H9 (cell line): Measurements from ENCODE around the gene ACOT13. TPM values are rescaled to one million over a fixed set of nuclear protein-coding genes. Genes with fewer than 3 reads are reported as not detected.
"Not testable (repeated sequence)": the region's sequence is repeated elsewhere in the genome, so short reads cannot be mapped to it uniquely, and the experiment has no call there.

Experiments
- DNase-seq: peaks from one replicate; pipeline ENCODE4 v3.0.0-alpha.2; 2017
- H2AFZ ChIP-seq: one replicate; pipeline ENCODE4 v1.6.1; 2013; ENCODE audit warnings: mild to moderate bottlenecking, low read length, control low read depth, moderate library complexity
- H2AK5ac ChIP-seq: 2 replicates; pipeline ENCODE4 v1.6.1; 2013; ENCODE audit warnings: low read length, control low read depth, mixed read lengths; ENCODE audit not compliant: insufficient read length
- H2BK120ac ChIP-seq: one replicate; pipeline ENCODE4 v1.6.1; 2013; ENCODE audit warnings: low read depth, mild to moderate bottlenecking, low read length, control low read depth, inconsistent platforms; ENCODE audit not compliant: poor library complexity, severe bottlenecking
- H2BK12ac ChIP-seq: 2 replicates; pipeline ENCODE4 v1.6.1; 2013; ENCODE audit warnings: low read length, control low read depth, mixed read lengths, low read depth; ENCODE audit not compliant: insufficient read length
- H2BK15ac ChIP-seq: 2 replicates; pipeline ENCODE4 v1.6.1; 2013; ENCODE audit warnings: low read depth, low read length, control low read depth
- H2BK20ac ChIP-seq: one replicate; pipeline ENCODE4 v1.6.1; 2013; ENCODE audit warnings: low read depth, mild to moderate bottlenecking, low read length, control low read depth, inconsistent platforms; ENCODE audit not compliant: poor library complexity, severe bottlenecking
- H2BK5ac ChIP-seq: 2 replicates; pipeline ENCODE4 v1.6.1; 2013; ENCODE audit warnings: low read length, control low read depth, mixed read lengths; ENCODE audit not compliant: insufficient read length
- H3K14ac ChIP-seq: 2 replicates; pipeline ENCODE4 v1.6.1; 2013; ENCODE audit warnings: low read length, control low read depth; ENCODE audit not compliant: insufficient read depth
- H3K18ac ChIP-seq: 2 replicates; pipeline ENCODE4 v1.6.1; 2013; ENCODE audit warnings: low read depth, mild to moderate bottlenecking, mixed read lengths, low read length, control low read depth; ENCODE audit not compliant: insufficient read length
- H3K23ac ChIP-seq: 2 replicates; pipeline ENCODE4 v1.6.1; 2013; ENCODE audit warnings: low read length, control low read depth, mixed read lengths, low read depth; ENCODE audit not compliant: insufficient read length
- H3K23me2 ChIP-seq: 2 replicates; pipeline ENCODE4 v1.6.1; 2013; ENCODE audit warnings: low read depth, mild to moderate bottlenecking, mixed read lengths, low read length, control low read depth; ENCODE audit not compliant: insufficient read length, poor library complexity, severe bottlenecking
- H3K27ac ChIP-seq: 2 replicates; pipeline ENCODE4 v1.5.1; 2013; ENCODE audit warnings: low read length, control low read depth, mixed read lengths, low read depth; ENCODE audit not compliant: insufficient read length
- H3K27me3 ChIP-seq: 2 replicates; pipeline ENCODE4 v1.6.1; 2013; ENCODE audit warnings: low read length, control low read depth, inconsistent platforms; ENCODE audit not compliant: insufficient read depth
- H3K4ac ChIP-seq: 2 replicates; pipeline ENCODE4 v1.6.1; 2013; ENCODE audit warnings: low read depth, mild to moderate bottlenecking, control low read depth, inconsistent platforms, low read length, moderate library complexity
- H3K4me1 ChIP-seq: 2 replicates; pipeline ENCODE4 v1.6.1; 2013; ENCODE audit warnings: low read length, control low read depth, inconsistent platforms; ENCODE audit not compliant: insufficient read depth
- H3K4me2 ChIP-seq: 2 replicates; pipeline ENCODE4 v1.6.1; 2013; ENCODE audit warnings: low read length, control low read depth, mixed read lengths; ENCODE audit not compliant: insufficient read length, insufficient read depth
- H3K56ac ChIP-seq: 2 replicates; pipeline ENCODE4 v1.6.1; 2013; ENCODE audit warnings: low read depth, mild to moderate bottlenecking, mixed read lengths, low read length, control low read depth; ENCODE audit not compliant: insufficient read length
- H3K79me1 ChIP-seq: 2 replicates; pipeline ENCODE4 v1.6.1; 2013; ENCODE audit warnings: low read depth, mild to moderate bottlenecking, moderate library complexity, low read length, control low read depth, inconsistent platforms; ENCODE audit not compliant: insufficient read depth, poor library complexity, severe bottlenecking
- H3K79me2 ChIP-seq: 2 replicates; pipeline ENCODE4 v1.6.1; 2013; ENCODE audit warnings: low read length, control low read depth, inconsistent platforms; ENCODE audit not compliant: insufficient read depth
- H3K9ac ChIP-seq: 2 replicates; pipeline ENCODE4 v1.6.1; 2013; ENCODE audit warnings: low read length, control low read depth, mixed read lengths; ENCODE audit not compliant: insufficient read length; ENCODE audit errors: extremely low read depth
- H3K9me3 ChIP-seq: one replicate; pipeline ENCODE4 v1.6.1; 2013; ENCODE audit warnings: low read depth, low read length, inconsistent platforms; ENCODE audit not compliant: control insufficient read depth
- H3T11ph ChIP-seq: one replicate; pipeline ENCODE4 v1.6.1; 2013; ENCODE audit warnings: mild to moderate bottlenecking, low read length, control low read depth, inconsistent platforms
- H4K20me1 ChIP-seq: one replicate; pipeline ENCODE4 v1.6.1; 2013; ENCODE audit not compliant: control insufficient read depth, insufficient read length, insufficient read depth
- H4K5ac ChIP-seq: 2 replicates; pipeline ENCODE4 v1.6.1; 2013; ENCODE audit warnings: low read depth, mild to moderate bottlenecking, mixed read lengths, low read length, control low read depth; ENCODE audit not compliant: insufficient read length
- H4K8ac ChIP-seq: replicated peaks from 2 replicates; pipeline ENCODE4 v1.6.1; 2013; ENCODE audit warnings: low read length, control low read depth, mixed read lengths, low read depth; ENCODE audit not compliant: insufficient read length
- H4K91ac ChIP-seq: 2 replicates; pipeline ENCODE4 v1.6.1; 2013; ENCODE audit warnings: low read depth, mild to moderate bottlenecking, moderate library complexity, mixed read lengths, low read length, control low read depth; ENCODE audit not compliant: insufficient read length
- H3K27ac Mint-ChIP-seq, 3 experiments: 2 replicates in 2 of 3; 3 replicates in 1 of 3; pipeline ENCODE4 v1.8.0; 2020 to 2021; ENCODE audit warnings: mixed read lengths in 3 of 3, mild to moderate bottlenecking in 1 of 3, moderate library complexity in 1 of 3
- H3K27me3 Mint-ChIP-seq: 2 replicates; pipeline ENCODE4 v1.8.0; 2021; ENCODE audit warnings: low read depth, mild to moderate bottlenecking, moderate library complexity, mixed read lengths
- H3K36me3 Mint-ChIP-seq, 3 experiments: 2 replicates in 2 of 3; 3 replicates in 1 of 3; pipeline ENCODE4 v1.8.0; 2020 to 2021; ENCODE audit warnings: low read depth in 3 of 3, mixed read lengths in 3 of 3; ENCODE audit not compliant: insufficient read depth in 1 of 3
- H3K4me1 Mint-ChIP-seq, 2 experiments: 2 replicates each; pipeline ENCODE4 v1.8.0; 2020; ENCODE audit warnings: mixed read lengths in 2 of 2
- H3K4me3 Mint-ChIP-seq, 2 experiments: 2 replicates in 1 of 2; 3 replicates in 1 of 2; pipeline ENCODE4 v1.8.0; 2020 to 2021; ENCODE audit warnings: mild to moderate bottlenecking in 2 of 2, mixed read lengths in 2 of 2, moderate library complexity in 1 of 2
- H3K9me3 Mint-ChIP-seq, 2 experiments: 2 replicates in 1 of 2; 3 replicates in 1 of 2; pipeline ENCODE4 v1.8.0; 2020; ENCODE audit warnings: mild to moderate bottlenecking in 2 of 2, mixed read lengths in 2 of 2, moderate library complexity in 1 of 2
- WGBS: extraction: QIAGEN DNeasy Blood & Tissue Kit; methylation state at CpG from one replicate; pipeline ENCODE4 v1.1.7; 2013; ENCODE audit warnings: missing lambda C conversion rate, low lambda C conversion rate, mixed read lengths; ENCODE audit not compliant: insufficient read length; ENCODE audit errors: extremely low coverage; 5-methylcytosine and 5-hydroxymethylcytosine counted together
- total RNA-seq: library from RNA; stranded (reverse); gene quantifications from 2 replicates; pipeline ENCODE4 v1.2.1, GENCODE V29; 2021
- TF ChIP-seq, protein P1 (sequence below): fragments of 200-600 bp; sonication (generic); conservative IDR thresholded peaks from 3 replicates; pipeline ENCODE4 v1.8.0; 2021; ENCODE audit warnings: antibody characterized with exemption, mild to moderate bottlenecking

The ACOT13 gene
- total RNA-seq, 1 experiment from 2014 or later: 38.0 TPM

DNA sequence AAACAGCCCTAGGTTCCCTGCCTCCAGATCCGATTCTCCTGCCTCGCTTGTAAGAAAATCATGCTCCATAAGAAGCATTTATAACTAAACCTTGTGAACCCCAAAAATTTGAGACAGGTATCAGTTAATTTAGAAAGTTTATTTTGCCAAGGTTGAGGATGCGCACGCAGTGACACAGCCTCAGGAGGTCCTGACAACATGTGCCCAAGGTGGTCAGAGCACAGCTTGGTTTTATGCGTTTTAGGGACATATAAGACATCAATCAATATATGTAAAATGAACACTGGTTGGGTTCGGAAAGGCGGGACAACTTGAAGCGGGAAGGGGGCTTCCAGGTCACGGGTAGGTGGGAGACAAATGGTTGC is 2.1 kb downstream of the ACOT13 start:
- Histone ChIP-seq H3K4me1 (no peaks in the 10 kb centered on the region), H2BK120ac (no peak overlapping the region), H3K23ac (no peak overlapping the region), H3K9ac (no peak overlapping the region), H2BK15ac (no peak overlapping the region), H2AFZ (no peak overlapping the region), H4K8ac (no peak overlapping the region), H3K4ac (no peak overlapping the region), H2AK5ac (no peak overlapping the region), H4K5ac (no peak overlapping the region), H3K4me2 (no peak overlapping the region), H3T11ph (no peak overlapping the region), H3K14ac (no peak overlapping the region), H4K20me1 (no peaks in the 10 kb centered on the region), H2BK5ac (no peak overlapping the region), H3K18ac (no peak overlapping the region), H2BK12ac (no peak overlapping the region), H3K27ac (no peak overlapping the region), H3K9me3 (peaks cover 25% of the 10 kb centered on the region), H2BK20ac (no peak overlapping the region), H3K79me2 (peaks cover 8% of the 10 kb centered on the region; the same call in 1 of the 2 replicates), H3K23me2 (peaks cover 12% of the 10 kb centered on the region), H4K91ac (no peak overlapping the region), H3K56ac (no peak overlapping the region), H3K27me3 (no peaks in the 10 kb centered on the region), H3K79me1 (no peaks in the 10 kb centered on the region)
- DNase-seq: no peak
- Mint-ChIP-seq H3K9me3 (peaks cover 49 to 55% of the 10 kb centered on the region in 2 experiments), H3K27me3 (peaks cover 1% of the 10 kb centered on the region; the same call in 1 of the 2 replicates), H3K36me3 (peaks cover 55 to 71% (median 61%) of the 10 kb centered on the region in 3 experiments), H3K4me1 (peaks cover 17 to 22% of the 10 kb centered on the region in 2 experiments), H3K4me3 (no peak overlapping the region; a peak in 1 of 5 replicates), H3K27ac (no peak overlapping the region)
- TF ChIP-seq, protein P1, sequence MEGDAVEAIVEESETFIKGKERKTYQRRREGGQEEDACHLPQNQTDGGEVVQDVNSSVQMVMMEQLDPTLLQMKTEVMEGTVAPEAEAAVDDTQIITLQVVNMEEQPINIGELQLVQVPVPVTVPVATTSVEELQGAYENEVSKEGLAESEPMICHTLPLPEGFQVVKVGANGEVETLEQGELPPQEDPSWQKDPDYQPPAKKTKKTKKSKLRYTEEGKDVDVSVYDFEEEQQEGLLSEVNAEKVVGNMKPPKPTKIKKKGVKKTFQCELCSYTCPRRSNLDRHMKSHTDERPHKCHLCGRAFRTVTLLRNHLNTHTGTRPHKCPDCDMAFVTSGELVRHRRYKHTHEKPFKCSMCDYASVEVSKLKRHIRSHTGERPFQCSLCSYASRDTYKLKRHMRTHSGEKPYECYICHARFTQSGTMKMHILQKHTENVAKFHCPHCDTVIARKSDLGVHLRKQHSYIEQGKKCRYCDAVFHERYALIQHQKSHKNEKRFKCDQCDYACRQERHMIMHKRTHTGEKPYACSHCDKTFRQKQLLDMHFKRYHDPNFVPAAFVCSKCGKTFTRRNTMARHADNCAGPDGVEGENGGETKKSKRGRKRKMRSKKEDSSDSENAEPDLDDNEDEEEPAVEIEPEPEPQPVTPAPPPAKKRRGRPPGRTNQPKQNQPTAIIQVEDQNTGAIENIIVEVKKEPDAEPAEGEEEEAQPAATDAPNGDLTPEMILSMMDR: no peak
- WGBS: no CpG with 5 or more reads among the region's 9 CpGs

DNA sequence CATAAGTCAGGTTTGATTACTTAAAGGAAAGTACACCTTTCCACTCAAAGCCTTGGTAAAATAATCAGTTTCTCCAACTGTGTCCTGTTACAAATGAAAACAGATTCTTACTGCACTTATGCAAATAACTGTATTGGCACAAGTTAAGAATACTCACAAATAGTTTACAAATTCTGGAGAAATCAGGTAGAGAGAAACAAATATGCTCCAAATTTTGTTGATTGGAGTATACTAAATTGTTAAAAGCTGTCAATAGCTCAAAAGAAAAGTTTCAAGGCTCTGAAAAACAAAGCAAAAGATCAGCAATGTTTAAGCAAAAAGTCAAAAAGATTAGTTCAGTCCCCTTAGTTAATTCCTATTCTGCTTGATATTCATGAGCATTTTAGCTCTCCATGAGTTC is 3.6 kb downstream of the ACOT13 start:
- H4K5ac ChIP-seq, H3K18ac ChIP-seq, H2AFZ ChIP-seq, H2BK15ac ChIP-seq, H3T11ph ChIP-seq, H2BK12ac ChIP-seq, H3K4me2 ChIP-seq, H2BK120ac ChIP-seq, H3K4me3 Mint-ChIP-seq, H3K27ac ChIP-seq, H3K23ac ChIP-seq, H3K79me2 ChIP-seq, H3K27me3 ChIP-seq, H2AK5ac ChIP-seq, H3K79me1 ChIP-seq, H2BK20ac ChIP-seq, DNase-seq, H4K91ac ChIP-seq, H4K8ac ChIP-seq, H3K56ac ChIP-seq, H3K27ac Mint-ChIP-seq, H3K27me3 Mint-ChIP-seq, H2BK5ac ChIP-seq, H3K9ac ChIP-seq, H4K20me1 ChIP-seq, H3K4ac ChIP-seq, H3K4me1 ChIP-seq, H3K14ac ChIP-seq: not testable (repeated sequence)
- peaks cover 12% of the 10 kb centered on the region for H3K23me2 ChIP-seq
- H3K9me3 Mint-ChIP-seq: peaks cover 63 to 68% of the 10 kb centered on the region in 2 experiments
- H3K4me1 Mint-ChIP-seq: peaks cover 7 to 12% of the 10 kb centered on the region in 2 experiments
- peaks cover 61 to 74% (median 63%) of the 10 kb centered on the region in 3 experiments for H3K36me3 Mint-ChIP-seq
- peaks cover 30% of the 10 kb centered on the region for H3K9me3 ChIP-seq
